Measurements from ENCODE around the gene CD44.

GRCh38 chr11:35151241-35151640 is 12.3 kb downstream of the CD44 start:
- no peak for TF ChIP-seq CTCF (IDR thresholded peaks at IDR 0.05)
- no peak for TF ChIP-seq POLR2A (IDR thresholded peaks at IDR 0.05)
- TF ChIP-seq EP300 (IDR thresholded peaks at IDR 0.05), result no peak

All from ovary (tissue), 3 donors.